ENCODE data around the gene ZNF600. TPM values are rescaled to one million over a fixed set of nuclear protein-coding genes. Genes with fewer than 3 reads are reported as not detected.

Gene ZNF600
- total RNA-seq, 1 donor from 2014 or later = 11.3 TPM

Other genes starting within 250 kb of the ZNF600 start
- gene ZNF701, start 216.5 kb downstream of the ZNF600 start, total RNA-seq = 17.1 and 17.8 TPM in 2 replicates
- 23.1 and 24.1 TPM in 2 replicates for gene ZNF83, start 148.4 kb downstream of the ZNF600 start, total RNA-seq
- 15.6 and 17.3 TPM in 2 replicates for gene ZNF611, start 51.7 kb downstream of the ZNF600 start, total RNA-seq
- 13.5 and 17.6 TPM in 2 replicates for gene ZNF28, start 34.8 kb upstream of the ZNF600 start, total RNA-seq
- gene ZNF468, start 70.8 kb upstream of the ZNF600 start, total RNA-seq = 12.0 and 14.7 TPM in 2 replicates
- gene ZNF320, start 110.8 kb upstream of the ZNF600 start, total RNA-seq = 8.8 and 9.1 TPM in 2 replicates
- gene ZNF888, start 136.6 kb upstream of the ZNF600 start, total RNA-seq = 5.0 and 6.1 TPM in 2 replicates
- gene ZNF816, start 176.1 kb upstream of the ZNF600 start, total RNA-seq = 8.1 and 8.4 TPM in 2 replicates
- gene ERVV-1, start 227.1 kb upstream of the ZNF600 start, total RNA-seq = not detected in 2 replicates